ENCODE data around the gene RAB34.

The RAB34 gene, protein sequence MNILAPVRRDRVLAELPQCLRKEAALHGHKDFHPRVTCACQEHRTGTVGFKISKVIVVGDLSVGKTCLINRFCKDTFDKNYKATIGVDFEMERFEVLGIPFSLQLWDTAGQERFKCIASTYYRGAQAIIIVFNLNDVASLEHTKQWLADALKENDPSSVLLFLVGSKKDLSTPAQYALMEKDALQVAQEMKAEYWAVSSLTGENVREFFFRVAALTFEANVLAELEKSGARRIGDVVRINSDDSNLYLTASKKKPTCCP

DNA sequence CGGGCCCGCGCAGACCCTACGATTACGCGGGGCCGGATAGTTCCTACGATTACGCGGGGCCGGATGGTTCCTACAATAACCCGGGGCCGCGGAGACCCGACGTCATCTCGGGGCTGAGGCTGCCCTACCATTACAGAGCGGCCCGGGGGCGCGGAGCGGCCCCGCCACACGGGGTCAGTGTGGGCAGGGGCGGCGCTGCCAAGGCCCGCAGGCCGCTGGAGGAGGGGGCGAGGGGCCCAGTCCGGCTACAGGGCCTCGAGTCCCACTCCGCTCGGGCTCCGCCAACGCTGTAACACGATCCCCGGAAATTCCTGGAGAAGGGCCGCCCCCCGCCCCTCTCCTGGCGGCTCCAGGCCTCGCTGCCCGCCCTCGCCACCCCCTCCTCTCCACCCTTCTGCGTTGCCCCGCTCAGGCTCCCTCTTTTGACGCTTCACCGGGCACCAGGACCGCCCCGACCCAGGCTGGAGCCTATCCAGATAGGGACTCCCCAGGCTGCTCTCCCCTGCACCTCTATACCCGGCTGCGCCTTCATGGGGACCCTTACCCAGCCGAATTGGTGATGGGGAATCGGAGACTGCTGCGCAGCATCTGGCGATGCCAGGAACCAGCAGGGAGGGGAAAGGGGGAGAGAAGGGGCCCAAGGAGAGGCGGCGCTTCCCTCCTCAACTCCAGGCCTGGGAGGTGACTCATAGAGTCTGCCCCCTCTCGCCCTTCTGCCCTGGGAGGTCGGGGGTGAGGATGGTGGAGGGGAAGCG, at the start of gene RAB34:
Gene RAB34, minus strand, starts transcription at position 291 of the 755 bp plus-strand sequence. CDS start 602 bp downstream, outside the sequence.
- peak; percentile 46 for DNase-seq

DNA sequence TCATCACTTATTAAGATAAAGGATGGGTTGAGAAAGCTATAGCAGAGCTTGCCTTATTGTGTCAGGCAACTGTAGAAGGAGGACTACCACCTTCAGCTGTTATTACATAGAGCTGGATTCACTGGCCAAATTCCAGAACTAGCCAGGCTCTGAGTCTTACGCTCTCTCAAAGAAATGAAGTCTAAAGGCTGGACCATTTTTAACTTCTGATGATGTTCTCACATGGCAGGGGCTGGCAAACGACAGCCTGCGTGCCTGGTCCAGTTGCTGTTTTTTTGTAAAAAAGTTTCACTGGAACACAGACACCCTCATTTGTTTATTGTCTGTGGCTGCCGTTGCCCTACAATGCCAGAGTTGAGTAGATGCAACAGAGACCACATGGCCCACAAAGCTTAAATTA, 47.4 kb upstream of the RAB34 start:
- DNase-seq, result no peak

DNA sequence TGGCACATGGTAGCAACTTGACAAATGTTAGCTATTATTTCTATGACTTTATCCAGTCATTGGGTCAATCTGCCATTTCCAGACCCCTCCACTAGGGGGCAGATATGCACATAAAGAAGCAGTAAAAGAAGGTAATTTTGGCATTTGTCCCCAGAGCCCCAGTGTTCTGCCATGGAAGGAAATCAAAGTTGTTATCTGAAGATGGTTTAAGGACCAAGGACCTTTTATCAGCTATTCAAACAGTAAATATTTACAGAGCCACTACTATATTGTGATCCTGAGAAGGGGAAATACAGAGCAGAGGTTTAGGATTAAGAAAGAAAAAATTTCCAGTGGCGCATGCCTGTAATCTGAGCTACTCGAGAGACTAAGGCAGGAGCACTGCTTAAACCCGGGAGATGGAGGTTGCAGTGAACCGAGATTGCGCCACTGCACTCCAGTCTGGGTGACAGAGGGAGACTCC, 46.2 kb upstream of the RAB34 start:
- peak; percentile 84 for DNase-seq

DNA sequence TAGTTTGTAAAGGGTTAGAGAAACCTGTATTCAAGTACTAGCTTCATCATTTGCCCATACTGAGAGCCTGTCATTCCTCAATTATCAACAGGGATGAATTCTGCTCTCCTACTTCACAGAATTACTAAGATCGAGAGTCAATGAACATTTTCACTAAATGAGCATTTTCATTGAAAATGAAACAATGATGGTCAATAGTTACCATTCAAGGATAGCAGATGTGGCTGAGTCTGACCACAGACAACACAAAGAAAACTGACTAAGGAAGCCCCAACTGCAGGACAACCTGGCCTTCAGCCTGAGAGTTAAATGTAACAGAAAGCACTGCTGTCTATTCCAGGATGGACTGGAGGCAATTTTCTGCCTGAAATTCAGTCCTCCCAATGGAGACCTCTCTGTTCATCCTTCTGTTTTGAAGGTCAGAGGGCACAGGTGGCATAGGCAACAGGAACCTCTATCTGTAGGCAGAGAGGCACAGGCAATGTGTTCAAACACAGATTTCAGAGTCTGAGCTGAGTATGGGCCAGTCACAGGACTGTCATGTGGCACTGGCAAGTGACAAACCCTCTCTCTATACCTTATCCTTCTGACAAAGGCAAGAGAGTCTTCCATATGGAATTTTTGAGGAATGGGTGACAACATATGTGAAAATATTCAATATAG, 45.6 kb upstream of the RAB34 start:
- no peak for DNase-seq

DNA sequence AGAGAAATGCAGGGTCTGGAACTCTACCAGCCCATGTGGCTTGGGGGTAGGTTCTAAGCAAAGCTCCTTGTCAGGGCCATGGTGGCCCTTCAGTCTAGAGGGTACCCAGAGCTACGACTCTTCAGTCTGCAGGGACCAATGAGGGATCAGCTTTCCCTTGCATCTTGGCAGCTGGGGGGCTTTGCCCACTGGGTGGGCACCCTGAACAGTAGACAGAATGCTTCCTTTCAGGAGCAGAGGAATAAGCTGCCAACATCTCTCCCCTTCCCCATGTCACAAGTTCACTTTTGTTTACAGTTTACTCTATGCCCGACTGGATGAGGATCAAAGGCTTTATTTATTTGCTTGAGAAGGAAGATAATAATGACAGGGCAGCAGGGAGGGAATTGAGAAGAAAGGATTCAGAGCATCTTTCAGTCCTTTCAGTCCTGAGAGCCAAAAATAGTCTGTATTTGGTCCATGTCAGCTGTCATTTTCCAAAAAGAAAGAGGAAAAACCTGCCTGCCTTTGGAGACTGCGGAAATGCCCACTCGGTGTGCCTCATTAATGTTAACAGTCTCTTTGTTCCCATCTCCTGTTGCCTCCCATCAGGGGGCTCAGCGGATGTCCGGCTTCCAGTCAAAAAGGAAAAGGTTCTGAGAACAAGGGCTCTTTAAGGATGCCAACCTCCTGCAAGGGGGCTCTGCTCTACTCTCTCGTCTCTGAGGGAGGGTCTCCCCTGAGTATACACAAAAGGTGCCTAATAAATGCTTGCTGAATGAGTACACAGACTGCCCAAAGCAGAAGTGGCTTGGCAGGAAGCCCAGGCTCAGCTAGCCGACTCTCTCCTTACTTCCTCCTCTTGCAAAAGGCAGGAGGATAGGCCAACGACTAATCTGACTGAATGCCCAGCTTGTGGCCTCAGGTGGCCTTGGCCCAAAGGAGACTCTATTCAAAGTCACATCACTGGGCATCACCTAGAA, 43.2 kb upstream of the RAB34 start:
- DNase-seq, result peak; percentile 66

DNA sequence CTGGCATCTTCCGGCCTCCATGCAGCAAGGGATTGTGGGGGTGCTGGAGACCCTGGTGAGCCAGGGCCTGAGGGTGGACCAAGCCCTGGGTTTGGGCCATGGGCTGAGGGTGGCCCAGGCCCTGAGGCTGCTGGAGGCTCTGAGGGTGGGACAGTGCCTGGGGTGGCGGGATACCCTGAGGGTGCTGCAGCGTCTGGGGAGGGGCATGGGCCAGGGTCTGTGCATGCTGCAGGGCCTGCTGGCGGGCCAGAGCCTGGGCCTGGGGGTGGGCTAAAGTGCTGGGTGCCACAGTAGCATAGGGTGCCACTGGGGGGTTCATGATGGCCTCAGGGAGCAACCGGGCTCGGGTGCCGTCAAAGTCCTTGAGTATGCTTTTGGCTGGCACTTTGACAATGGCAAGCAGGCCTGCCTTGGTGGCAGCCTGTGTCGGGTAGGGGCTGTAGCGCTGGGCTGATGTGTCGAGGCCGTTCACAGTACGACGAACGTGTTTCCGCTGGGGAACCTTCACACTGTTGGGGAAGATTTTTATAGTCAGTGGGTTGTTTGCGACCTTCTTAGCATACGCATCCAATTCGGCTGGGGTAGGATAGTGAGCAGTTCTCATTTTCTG, 41.7 kb upstream of the RAB34 start:
- DNase-seq, result no peak

DNA sequence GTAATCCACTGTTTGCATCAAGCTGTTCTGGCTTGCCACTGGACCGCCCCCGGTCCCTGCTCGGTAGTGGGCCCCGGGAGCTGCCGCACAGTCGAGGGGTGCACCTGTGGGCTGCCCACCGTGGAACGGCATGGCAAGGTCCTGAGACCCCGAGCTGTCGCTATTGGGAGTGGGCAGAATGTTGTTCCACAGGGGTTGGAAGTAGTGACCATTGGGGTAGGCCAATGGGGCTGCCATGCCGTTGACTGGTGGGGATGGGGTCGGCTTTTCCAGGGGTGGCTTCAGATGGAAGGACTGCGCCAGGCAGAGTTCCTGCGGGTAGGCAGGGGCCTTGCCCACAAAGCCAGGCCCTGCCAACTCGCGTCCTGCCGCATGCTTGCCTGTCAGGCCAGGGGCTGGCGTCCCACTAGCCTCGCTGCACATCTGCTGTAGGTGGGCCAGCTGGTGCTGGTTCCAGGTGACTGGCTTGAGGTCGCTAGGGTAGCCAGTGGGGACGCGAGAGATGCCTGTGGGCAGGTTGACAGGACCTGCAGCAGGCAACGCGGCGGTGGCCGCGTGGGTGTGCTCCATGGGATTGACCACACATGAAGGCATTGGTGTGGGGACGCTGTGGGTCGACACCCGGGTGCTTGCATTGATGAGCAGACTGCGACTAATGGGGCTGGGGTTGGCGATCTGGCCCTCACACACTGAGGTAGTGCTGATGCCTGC, 40.9 kb upstream of the RAB34 start:
- no peak for DNase-seq

DNA sequence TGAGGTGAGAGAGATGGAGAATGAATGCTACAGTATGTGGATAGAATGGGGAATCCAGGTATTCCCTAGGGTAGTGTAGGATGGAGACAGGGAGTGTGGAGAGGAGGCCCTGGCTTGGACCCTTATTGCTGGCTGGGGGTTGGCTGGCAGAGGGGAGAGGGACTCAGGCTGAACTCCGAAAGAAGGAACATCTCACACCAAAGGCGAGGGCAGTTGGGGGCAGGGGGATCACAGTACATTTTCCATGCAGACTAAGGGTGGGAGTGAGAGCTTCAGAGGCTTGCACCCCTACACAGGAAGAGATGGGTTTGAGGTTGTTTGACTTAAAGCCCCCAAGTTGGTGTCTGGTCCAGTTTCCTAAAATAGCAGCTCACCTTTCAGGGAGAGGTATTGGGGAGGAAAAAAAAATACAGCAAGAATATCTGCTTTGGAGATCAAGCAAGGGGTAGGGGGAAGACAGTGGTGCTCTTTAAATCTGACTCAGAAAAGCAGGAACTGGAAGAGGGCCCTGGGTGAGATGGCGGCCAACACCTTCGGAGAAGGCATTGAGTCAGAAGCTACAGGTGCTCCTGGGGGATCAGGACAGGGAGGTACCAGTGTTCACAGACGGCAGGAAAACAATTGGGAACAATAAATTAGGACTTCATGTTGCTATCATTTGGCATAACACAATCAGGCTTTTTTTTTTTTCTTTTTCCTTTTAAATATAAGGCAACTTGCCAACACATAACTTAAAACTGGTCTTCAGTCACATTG, 38.6 kb upstream of the RAB34 start:
- DNase-seq, result no peak

DNA sequence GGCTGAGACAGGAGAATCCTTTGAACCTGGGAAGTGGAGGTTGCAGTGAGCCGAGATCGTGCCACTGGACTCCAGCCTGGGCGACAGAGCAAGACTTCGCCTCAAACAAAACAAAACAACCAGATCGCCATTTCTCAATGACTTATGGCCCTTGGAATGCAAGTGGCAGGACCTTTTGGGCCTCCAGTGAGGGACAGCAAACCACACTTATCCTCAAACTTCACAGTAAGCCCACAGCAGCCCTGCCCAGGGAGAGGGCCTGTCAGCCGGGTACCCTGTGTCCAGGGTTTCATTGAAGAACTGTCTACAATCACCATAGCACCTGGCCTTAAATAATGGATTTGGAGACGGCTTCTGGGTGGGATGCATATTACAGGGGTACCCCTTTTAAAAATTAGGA, 37.8 kb upstream of the RAB34 start:
- no peak for DNase-seq

DNA sequence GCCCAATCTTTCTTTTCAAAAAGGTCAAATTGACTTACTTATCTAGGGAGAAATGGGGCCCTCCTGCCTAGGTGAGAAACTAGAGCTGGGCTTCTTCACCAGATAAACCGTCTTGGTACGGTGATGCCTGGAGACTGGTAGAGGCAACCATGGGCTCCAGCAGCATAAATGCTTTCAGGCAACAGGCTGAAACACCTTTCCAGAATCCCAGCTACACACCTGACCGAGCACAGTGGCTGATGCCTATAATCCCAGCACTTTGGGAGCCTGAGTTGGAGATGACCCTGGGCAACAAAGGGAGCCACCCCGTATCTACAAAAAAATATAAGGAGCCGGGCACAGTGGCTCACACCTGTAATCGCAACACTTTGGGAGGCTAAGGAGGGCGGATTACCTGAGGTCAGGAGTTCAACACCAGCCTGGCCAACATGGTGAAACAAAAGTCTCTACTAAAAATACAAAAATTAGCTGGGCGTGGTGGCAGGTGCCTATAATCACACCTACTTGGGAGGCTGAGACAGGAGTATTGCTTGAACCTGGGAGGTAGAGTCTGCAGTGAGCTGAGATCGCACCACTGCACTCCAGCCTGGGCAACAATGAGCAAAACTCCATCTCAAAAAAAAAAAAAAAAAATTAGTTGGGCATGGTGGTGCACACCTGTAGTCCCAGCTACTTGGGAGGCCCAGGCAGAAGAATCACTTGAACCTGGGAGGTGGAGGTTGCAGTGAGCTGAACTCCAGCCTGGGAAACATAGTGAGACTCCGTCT, 34.1 kb upstream of the RAB34 start:
- DNase-seq, result no peak

DNA sequence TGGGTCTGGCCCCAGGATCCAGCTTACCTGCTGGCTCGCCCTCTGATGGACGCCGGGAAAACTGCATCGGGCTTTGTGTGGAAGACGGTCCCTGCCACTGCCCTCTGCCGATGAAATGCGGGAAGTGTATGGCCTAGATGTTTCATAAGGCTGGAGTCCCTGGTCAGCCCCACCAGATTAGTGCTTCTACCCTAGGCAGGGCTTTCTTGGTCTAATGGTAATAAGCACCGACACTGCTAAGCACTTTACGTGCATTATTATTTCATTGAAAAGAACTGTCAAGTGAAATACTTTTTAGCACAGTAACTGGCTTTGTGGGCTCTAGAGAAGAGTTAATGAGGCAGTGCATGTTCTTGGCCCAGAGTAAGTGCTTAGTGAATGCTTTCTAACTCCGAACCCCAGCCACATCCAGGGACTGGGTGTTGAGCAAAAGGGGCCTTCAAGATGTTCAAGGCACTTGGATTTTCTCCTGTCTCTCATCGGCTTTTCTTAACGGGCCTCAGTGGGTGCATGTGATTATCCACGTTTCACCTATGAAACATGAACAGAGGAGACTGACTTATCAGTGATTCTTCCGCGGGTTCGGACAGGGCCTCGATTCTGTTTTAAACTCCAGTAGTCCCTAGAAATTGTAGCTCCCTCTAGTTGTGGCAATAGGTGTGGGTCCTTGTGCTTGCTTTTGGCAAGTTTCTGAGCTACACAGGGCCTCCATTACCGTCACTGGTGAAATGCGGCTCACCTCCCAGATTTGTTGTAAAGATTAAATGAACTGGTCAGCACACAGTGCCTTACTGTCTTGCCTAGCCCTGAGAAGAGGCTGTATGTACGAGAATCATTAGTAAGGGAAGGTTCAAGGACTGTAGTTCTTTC, 32.7 kb upstream of the RAB34 start:
- DNase-seq, result peak; percentile 94

DNA sequence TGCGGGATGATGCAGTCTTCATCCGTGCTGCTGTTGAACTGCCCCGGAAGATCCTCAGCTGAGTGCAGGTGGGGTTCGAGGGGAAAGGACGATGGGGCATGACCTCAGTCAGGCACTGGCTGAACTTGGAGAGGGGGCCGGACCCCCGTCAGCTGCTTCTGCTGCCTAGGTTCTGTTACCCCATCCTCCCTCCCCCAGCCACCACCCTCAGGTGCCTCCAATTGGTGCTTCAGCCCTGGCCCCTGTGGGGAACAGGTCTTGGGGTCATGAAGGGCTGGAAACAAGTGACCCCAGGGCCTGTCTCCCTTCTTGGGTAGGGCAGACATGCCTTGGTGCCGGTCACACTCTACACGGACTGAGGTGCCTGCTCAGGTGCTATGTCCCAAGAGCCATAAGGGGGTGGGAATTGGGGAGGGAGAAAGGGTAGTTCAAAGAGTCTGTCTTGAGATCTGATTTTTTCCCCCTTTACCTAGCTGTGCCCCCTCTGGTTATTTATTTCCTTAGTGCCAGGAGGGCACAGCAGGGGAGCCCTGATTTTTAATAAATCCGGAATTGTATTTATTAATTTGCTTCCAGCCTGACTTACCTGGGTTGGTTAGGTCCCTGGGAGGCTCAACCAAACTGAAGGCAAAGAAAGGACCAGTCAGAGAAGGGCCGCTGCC, 32.0 kb upstream of the RAB34 start:
- no peak for DNase-seq

DNA sequence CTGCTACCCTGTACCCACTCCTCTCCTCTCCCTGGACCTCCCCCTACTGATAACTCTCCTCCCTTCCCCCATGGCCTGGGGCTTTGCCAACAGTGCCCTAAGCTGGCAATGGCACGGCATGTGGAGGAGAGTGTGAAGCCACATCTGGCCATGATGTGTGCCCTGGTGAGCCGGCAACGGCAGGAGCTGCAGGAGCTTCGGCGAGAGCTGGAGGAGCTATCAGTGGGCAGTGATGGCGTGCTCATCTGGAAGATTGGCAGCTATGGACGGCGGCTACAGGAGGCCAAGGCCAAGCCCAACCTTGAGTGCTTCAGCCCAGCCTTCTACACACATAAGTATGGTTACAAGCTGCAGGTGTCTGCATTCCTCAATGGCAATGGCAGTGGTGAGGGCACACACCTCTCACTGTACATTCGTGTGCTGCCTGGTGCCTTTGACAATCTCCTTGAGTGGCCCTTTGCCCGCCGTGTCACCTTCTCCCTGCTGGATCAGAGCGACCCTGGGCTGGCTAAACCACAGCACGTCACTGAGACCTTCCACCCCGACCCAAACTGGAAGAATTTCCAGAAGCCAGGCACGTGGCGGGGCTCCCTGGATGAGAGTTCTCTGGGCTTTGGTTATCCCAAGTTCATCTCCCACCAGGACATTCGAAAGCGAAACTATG, 31.3 kb upstream of the RAB34 start:
- no peak for DNase-seq

DNA sequence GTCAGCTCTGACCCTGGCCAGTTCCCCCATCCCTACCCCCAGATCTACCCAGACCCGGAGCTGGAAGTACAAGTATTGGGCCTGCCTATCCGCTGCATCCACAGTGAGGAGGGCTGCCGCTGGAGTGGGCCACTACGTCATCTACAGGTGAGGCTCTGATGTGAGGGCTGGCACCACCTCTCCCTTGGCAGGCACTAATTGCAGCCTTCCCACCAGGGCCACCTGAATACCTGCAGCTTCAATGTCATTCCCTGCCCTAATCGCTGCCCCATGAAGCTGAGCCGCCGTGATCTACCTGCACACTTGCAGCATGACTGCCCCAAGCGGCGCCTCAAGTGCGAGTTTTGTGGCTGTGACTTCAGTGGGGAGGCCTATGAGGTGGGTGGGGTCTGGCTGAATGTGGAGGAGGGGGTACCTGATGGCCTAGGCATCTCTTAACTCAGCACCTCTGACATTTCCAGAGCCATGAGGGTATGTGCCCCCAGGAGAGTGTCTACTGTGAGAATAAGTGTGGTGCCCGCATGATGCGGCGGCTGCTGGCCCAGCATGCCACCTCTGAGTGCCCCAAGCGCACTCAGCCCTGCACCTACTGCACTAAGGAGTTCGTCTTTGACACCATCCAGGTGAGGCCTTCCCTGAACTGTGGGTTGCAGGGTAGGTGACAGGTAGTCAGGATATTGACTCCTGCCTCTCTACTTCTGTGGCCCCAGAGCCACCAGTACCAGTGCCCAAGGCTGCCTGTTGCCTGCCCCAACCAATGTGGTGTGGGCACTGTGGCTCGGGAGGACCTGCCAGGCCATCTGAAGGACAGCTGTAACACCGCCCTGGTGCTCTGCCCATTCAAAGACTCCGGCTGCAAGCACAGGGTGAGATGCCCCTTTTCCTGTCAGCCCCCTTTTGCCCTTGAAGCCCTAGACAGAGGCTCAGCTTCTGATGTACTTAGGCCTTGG, 30.4 kb upstream of the RAB34 start:
- no peak for DNase-seq

DNA sequence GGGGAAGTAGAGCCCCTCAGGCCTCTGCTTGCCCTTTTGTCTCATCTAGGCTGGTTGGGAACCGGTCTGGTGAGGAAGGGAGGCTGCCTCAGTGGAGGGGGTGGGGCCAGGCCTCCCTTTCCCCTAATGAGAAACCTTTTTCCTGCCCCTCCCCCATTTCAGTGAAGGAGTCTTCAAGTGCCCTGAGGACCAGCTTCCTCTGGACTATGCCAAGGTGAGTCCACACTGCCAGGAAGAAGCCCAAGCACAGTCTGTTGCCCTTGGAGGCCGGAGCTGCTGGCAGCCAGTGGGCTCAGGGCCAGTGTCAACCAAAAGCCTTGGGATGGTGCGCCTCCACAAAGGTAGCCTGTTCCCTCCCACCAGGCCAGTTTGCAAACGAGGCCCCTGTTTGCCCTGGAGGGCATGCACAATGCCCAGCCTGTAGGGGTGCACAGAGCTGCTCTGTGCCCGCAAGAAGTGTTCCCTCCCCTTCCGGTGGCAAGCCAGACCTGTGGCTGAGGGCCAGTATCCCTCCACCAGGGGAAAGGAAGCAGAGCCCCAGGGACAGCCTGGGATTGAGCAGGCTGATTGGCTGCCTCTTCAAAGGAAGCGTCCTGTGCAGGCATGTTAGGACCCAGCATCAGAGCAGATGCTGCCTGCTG, 29.5 kb upstream of the RAB34 start:
- no peak for DNase-seq

DNA sequence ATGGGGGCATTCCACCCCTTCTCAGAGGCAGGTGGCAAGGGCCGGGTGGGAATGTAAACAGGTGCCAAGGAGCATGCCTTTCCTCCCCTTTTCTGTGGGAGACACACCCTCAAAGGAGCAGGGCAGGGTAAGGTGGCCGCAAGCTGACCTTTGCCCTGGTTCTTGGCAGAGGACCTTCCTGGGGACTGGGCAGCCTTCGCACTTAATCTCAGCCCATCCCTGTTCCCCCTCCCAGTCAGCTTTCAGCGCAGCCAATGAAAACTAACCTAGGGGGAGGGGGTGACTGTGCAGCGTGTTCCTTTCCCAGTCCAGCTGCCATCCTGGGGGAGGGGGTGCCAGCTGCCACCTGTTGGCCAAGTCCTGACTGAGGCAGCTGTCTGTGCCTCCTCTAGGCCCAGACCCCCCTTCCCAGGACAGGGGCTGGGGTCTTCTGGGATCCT, 29.0 kb upstream of the RAB34 start:
- DNase-seq, result no peak

Measured in suppressor macrophage treated with lipopolysaccharide for 4 hours (primary cell).